Spleen (tissue), 11 donors: ENCODE results near the gene NPDC1. TPM values are rescaled to one million over a fixed set of nuclear protein-coding genes. Genes with fewer than 3 reads are reported as not detected.
A peak's percentile ranks its signal among the peaks of the same experiment; 100 is the strongest.

ENCODE experiments used
- DNase-seq: peaks from one replicate; pipeline ENCODE4 v3.0.0-alpha.2; 2020
- H3K27ac ChIP-seq, 8 donors: fragments of 200-600 bp; sonication (generic) in 7 of 8; 1 replicate in 4 of 8; 2 replicates in 4 of 8; pipeline versions ENCODE4 v1.5.0 to v1.8.0; 2016 to 2021; ENCODE audit warnings: inconsistent platforms in 4 of 8, mild to moderate bottlenecking in 4 of 8, moderate library complexity in 1 of 8
- H3K27me3 ChIP-seq, 7 donors: fragments of 200-600 bp; sonication (generic) in 6 of 7; replicated peaks in 1 of 7; 1 replicate in 4 of 7; 2 replicates in 3 of 7; pipeline versions ENCODE4 v1.5.0 to v1.8.0; 2016 to 2021; ENCODE audit warnings: inconsistent platforms in 3 of 7, mild to moderate bottlenecking in 1 of 7
- H3K36me3 ChIP-seq, 6 donors: fragments of 200-600 bp; sonication (generic) in 5 of 6; 1 replicate in 4 of 6; 2 replicates in 2 of 6; pipeline versions ENCODE4 v1.5.0 to v1.8.0; 2016 to 2021; ENCODE audit warnings: inconsistent platforms in 2 of 6
- H3K4me1 ChIP-seq, 6 donors: fragments of 200-600 bp; sonication (generic) in 5 of 6; 1 replicate in 3 of 6; 2 replicates in 3 of 6; pipeline versions ENCODE4 v1.5.0 to v1.8.0; 2016 to 2021; ENCODE audit warnings: inconsistent platforms in 3 of 6
- H3K4me3 ChIP-seq, 8 donors: fragments of 200-600 bp; sonication (generic) in 7 of 8; 1 replicate in 4 of 8; 2 replicates in 4 of 8; pipeline versions ENCODE4 v1.5.0 to v1.8.0; 2016 to 2021; ENCODE audit warnings: inconsistent platforms in 4 of 8, mild to moderate bottlenecking in 4 of 8, moderate library complexity in 2 of 8
- H3K9me3 ChIP-seq, 8 donors: fragments of 200-600 bp; sonication (generic) in 7 of 8; 1 replicate in 4 of 8; 2 replicates in 4 of 8; pipeline versions ENCODE4 v1.5.0 to v1.8.0; 2016 to 2021; ENCODE audit warnings: inconsistent platforms in 4 of 8
- CTCF ChIP-seq, 11 experiments: fragments of 200-600 bp in 7 of 11; fragments of 450-650 bp in 4 of 11; sonication (generic) in 4 of 11; IDR thresholded peaks in 8 of 11; conservative IDR thresholded peaks in 3 of 11; 1 replicate in 7 of 11; 2 replicates in 4 of 11; pipeline versions ENCODE4 v1.4.0 to v1.8.0; 2016 to 2021; ENCODE audit warnings: antibody characterized with exemption in 11 of 11, inconsistent platforms in 4 of 11, mild to moderate bottlenecking in 1 of 11
- POLR2A ChIP-seq, 3 donors: fragments of 450-650 bp; IDR thresholded peaks; one replicate each; pipeline ENCODE4 v1.5.1; 2017; ENCODE audit warnings: antibody characterized with exemption in 3 of 3, mild to moderate bottlenecking in 1 of 3
- POLR2AphosphoS5 ChIP-seq, 3 donors: sonication (generic); formaldehyde crosslinking; IDR thresholded peaks; one replicate each; pipeline ENCODE4 v1.5.1; 2017; ENCODE audit warnings: antibody characterized with exemption in 3 of 3
- WGBS, 5 donors: extraction: QIAGEN DNeasy Blood & Tissue Kit in 3 of 5; methylation state at CpG; one replicate each; pipeline versions ENCODE4 v1.1.5 to v1.1.7; 2013 to 2018; 5-methylcytosine and 5-hydroxymethylcytosine counted together
- intact Hi-C: fragments of 100-400 bp; cut with DNase I; formaldehyde crosslinking; loops from one replicate; pipeline ENCODE4 v1.15.0; 2023; ENCODE audit warnings: low total_unique reads
- polyA plus RNA-seq, 3 donors: library from polyadenylated mRNA; stranded (reverse); fragments of 200-250 nt; gene quantifications; one replicate each; pipeline ENCODE4 v1.2.1, GENCODE V29; 2013
- total RNA-seq, 7 donors: library from RNA; depleted of rRNA in 3 of 7; stranded (reverse); fragments of >200 nt in 3 of 7; fragmentation: NEBNext Ultra II Directional in 4 of 7; extraction: Animal tissue kit (Norgen Biotek cat#: 25700) in 4 of 7; gene quantifications; one replicate each; pipeline versions ENCODE4 v1.1.0 to v1.2.1, GENCODE V29; 2016 to 2021
- donor health status: healthy with polysubstance abuse.
- donor health status: DM: no; HTN: no; CAD: no; lungs with moderate emphysema.
- donor health status: DM: no; HTN: no; CAD: no.
- donor health status: Bipolar disorder and iron deficiency.
- donor health status: healthy.
- donor health status: DM: no; HTN: no; CAD: no.
- donor health status: DM: yes; HTN: yes; CAD: no.

NPDC1 gene
- total and polyA plus RNA-seq, 10 donors = 86.3 to 358 (median 132) TPM

GRCh38 chr9:137044502-137045177, 1.3 kb downstream of the NPDC1 start:
- intact Hi-C loops = no loop called here
- Histone ChIP-seq H3K9me3 (no peaks in the 10 kb centered on the region), H3K4me3 (peak overlapping the region; percentile 37 to 77 (median 52)), H3K27me3 (peaks cover 11 to 98% (median 64%) of the 10 kb centered on the region in 7 donors), H3K4me1 (peaks cover 25 to 81% (median 57%) of the 10 kb centered on the region in 6 donors), H3K36me3 (peaks cover 0 to 12% (median 2%) of the 10 kb centered on the region in 6 donors), H3K27ac (peak overlapping the region in 6 of 8 donors; percentile 37 to 83 (median 80))
- TF ChIP-seq POLR2A (IDR thresholded peaks at IDR 0.05) (no peak), CTCF (IDR thresholded peaks at IDR 0.05 in 8 of 11, conservative IDR thresholded peaks at IDR 0.05 in 3 of 11) (no peak), POLR2AphosphoS5 (IDR thresholded peaks at IDR 0.05) (peak; percentile 44 to 82 (median 73))
- 8 to 21% (median 11%) methylated on average over 16 to 18 of the region's 18 CpGs for WGBS, 5 donors
- DNase-seq = no peak

GRCh38 chr9:137044037-137044436, 1.9 kb downstream of the NPDC1 start:
- peak overlapping the region in 6 of 8 donors; percentile 37 to 83 (median 80) for H3K27ac ChIP-seq
- no peaks in the 10 kb centered on the region for H3K9me3 ChIP-seq
- peak overlapping the region in 7 of 8 donors; percentile 50 to 77 (median 52) for H3K4me3 ChIP-seq
- 49 to 74% (median 64%) methylated on average over 5 to 12 of the region's 12 CpGs for WGBS, 5 donors
- H3K27me3 ChIP-seq = peaks cover 5 to 96% (median 58%) of the 10 kb centered on the region in 7 donors
- peaks cover 25 to 76% (median 54%) of the 10 kb centered on the region in 6 donors for H3K4me1 ChIP-seq
- DNase-seq = no peak
- intact Hi-C loops = no loop called here
- peaks cover 0 to 18% (median 6%) of the 10 kb centered on the region in 6 donors for H3K36me3 ChIP-seq
- TF ChIP-seq CTCF (IDR thresholded peaks at IDR 0.05 in 8 of 11, conservative IDR thresholded peaks at IDR 0.05 in 3 of 11) (no peak), POLR2AphosphoS5 (IDR thresholded peaks at IDR 0.05) (no peak), POLR2A (IDR thresholded peaks at IDR 0.05) (no peak)

- no peak for TF ChIP-seq POLR2A (IDR thresholded peaks at IDR 0.05)
- TF ChIP-seq CTCF (IDR thresholded peaks at IDR 0.05 in 8 of 11, conservative IDR thresholded peaks at IDR 0.05 in 3 of 11) = no peak
- TF ChIP-seq POLR2AphosphoS5 (IDR thresholded peaks at IDR 0.05) = peak in 2 of 3 donors; percentile 58 to 64
- Histone ChIP-seq H3K9me3 (no peaks in the 10 kb centered on the region), H3K4me1 (peaks cover 25 to 72% (median 52%) of the 10 kb centered on the region in 6 donors), H3K4me3 (peak overlapping the region in 7 of 8 donors; percentile 23 to 77 (median 51)), H3K27me3 (peaks cover 4 to 88% (median 48%) of the 10 kb centered on the region in 7 donors), H3K36me3 (peaks cover 0 to 28% (median 9%) of the 10 kb centered on the region in 6 donors), H3K27ac (peak overlapping the region in 5 of 8 donors; percentile 78 to 83 (median 81))
- DNase-seq = no peak
- WGBS, 5 donors = 54 to 92% (median 70%) methylated on average over 15 to 36 of the region's 36 CpGs
- intact Hi-C loops = no loop called here
These were observed 2.9 kb downstream of the NPDC1 start for GRCh38 chr9:137042751-137043727.
